ENCODE data around the gene FAR2.

DNA sequence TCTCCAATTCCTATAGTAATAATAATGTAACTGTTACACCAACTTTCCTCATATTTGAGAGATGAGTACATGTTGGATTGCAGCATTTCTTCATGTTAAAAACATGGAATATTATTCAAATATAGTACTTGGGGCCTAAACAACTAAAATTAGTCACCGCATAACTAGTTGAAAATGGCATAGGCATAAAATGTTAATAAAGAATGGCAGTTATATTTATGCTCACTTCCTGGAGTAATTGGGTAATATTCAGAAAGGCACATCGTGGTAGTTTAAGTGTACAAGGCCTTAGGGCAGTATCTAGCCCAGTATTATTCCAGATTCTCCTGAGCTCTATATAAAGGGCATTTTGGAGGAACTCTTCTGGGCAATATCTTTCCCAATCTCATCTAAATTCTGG lies 185.9 kb downstream of the FAR2 start:
- TF ChIP-seq CTCF (IDR thresholded peaks at IDR 0.05 in 4 of 5, conservative IDR thresholded peaks at IDR 0.05 in 1 of 5), result no peak
- no peak for TF ChIP-seq POLR2A (IDR thresholded peaks at IDR 0.05)

Measured in gastrocnemius medialis (tissue), 4 donors.